HG03135 (cell line): ENCODE measurements around the gene HKDC1.

Source experiments
- ATAC-seq: cut with Tn5 transposase; IDR thresholded peaks from one replicate; pipeline ENCODE4 v1.9.1; 2021; ENCODE audit warnings: mild to moderate bottlenecking, moderate library complexity; ENCODE audit not compliant: unreplicated experiment

The HKDC1 gene

GRCh38 chr10:69216577-69217118 is 3.5 kb upstream of the HKDC1 start:
- no peak for ATAC-seq

GRCh38 chr10:69217119-69217754 is 2.9 kb upstream of the HKDC1 start:
- no peak for ATAC-seq

- no peak for ATAC-seq
These were observed 1.3 kb upstream of the HKDC1 start for GRCh38 chr10:69218831-69219230.

- ATAC-seq: no peak
These were observed 375 bp downstream of the HKDC1 start for GRCh38 chr10:69220507-69220906.

DNA sequence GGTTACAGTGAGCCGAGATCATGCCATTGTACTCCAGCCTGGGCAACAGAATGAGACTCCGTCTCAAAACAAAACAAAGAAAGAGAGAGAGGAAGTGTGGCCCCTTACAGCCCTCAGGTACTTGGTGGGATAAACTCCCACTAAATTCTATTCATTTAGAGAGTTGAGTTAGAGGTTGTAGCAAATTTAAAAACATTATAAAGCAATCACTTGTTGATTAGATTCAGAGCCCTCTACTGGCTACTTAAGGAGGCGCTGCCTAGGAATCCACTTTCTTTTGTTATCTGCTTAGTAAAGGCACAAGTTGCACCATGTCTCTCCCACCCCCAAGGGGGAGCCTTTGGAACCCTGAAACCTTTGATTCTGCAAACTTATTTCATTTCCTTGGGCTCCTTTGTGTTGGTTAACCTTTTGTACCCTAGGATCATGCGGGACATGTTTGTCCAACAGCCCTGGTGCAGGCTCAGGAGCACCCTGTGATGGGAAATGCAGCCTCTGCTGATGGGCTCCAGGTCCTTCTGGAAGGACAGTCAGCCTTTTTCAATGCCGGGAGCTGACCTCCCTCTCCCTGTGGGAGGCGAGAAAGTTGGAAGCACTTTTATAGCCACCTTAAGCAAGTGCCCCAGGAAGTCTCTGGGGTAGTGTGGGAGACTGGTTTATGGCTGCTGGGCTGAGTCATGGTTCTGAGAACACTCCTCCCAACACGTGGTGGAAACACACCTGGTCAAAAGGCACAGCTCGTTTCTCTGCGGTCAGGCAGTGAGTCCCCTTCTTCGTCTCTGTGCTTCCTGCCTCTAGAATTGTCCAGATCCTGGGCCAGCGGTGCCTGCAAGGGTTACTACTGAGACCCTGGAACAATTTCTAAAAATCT is 2.3 kb downstream of the HKDC1 start:
- ATAC-seq: peak; percentile 96

DNA sequence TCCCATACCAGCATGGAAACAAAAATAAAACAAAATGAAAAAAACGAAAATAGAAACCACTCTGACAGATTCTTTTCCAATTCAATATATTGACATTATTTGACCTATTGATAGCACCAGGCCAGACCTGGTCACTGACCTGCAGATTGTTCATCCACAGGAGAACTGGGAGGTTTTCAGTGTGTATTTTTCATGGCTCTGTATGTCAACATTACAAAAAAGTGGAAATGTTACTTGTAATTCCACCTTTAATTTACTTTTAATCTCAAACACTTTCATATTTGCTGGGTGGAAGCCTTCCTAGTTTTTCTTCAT is 2.9 kb downstream of the HKDC1 start:
- ATAC-seq: peak; percentile 15

- ATAC-seq: no peak
These were observed 4.9 kb downstream of the HKDC1 start for GRCh38 chr10:69224862-69225657.

GRCh38 chr10:69225681-69226080 is 5.5 kb downstream of the HKDC1 start:
- no peak for ATAC-seq

- ATAC-seq: no peak
These were observed 6.9 kb downstream of the HKDC1 start for GRCh38 chr10:69226919-69227450.

DNA sequence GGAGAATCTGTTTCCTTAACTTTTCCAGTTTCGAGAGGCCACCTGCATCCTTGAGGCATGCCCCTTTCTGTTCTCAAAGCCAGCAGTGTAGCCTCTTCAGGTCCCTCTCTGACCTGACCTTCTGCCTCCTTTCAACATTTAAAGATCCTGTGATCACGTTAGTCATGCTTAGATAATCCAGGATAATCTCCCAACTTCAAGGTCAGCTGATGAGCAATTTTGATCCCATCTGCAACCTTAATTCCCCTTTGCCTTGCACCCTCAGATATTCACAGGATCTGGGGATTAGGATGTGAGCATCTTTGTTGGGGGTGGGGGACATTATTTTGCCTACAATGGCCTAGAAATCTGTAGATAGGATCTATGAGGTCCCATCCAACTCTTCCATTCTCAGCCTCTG is 8.0 kb downstream of the HKDC1 start:
- ATAC-seq: no peak

GRCh38 chr10:69229616-69229916 is 9.4 kb downstream of the HKDC1 start:
- peak; percentile 25 for ATAC-seq

GRCh38 chr10:69230128-69230527 is 10.0 kb downstream of the HKDC1 start:
- no peak for ATAC-seq

- ATAC-seq: no peak
These were observed 12.1 kb downstream of the HKDC1 start for GRCh38 chr10:69232252-69232651.

DNA sequence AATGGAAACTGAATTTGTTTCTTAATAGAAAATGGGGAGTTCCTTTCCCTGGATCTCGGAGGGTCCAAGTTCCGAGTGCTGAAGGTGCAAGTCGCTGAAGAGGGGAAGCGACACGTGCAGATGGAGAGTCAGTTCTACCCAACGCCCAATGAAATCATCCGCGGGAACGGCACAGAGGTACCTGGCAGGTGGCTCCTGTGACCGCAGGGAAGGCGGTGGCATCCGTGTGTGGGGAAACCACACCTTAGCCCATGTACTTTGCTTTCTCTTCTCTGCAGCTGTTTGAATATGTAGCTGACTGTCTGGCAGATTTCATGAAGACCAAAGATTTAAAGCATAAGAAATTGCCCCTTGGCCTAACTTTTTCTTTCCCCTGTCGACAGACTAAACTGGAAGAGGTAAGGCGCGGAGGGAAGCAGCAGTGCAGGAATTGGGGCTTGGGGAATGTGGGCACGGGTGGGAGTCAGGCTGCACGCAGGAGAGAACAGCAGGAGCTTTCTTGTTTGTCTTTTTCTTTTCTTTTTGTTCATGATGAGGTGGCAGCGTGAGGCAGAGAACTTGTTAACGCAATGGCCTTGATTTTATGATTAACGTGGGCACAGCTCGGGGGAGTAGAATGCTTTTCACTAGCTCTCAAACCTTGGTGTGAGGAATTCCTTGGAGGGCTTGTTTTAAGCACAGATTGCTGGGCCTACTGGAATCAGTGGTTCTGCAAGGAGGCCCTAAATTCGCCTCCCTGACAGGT is 12.8 kb downstream of the HKDC1 start:
- ATAC-seq: no peak

- no peak for ATAC-seq
These were observed 14.3 kb downstream of the HKDC1 start for GRCh38 chr10:69234447-69234846.

- peak; percentile 82 for ATAC-seq
These were observed 17.5 kb downstream of the HKDC1 start for GRCh38 chr10:69237528-69238159.

- ATAC-seq: no peak
These were observed 19.0 kb downstream of the HKDC1 start for GRCh38 chr10:69239136-69239535.

DNA sequence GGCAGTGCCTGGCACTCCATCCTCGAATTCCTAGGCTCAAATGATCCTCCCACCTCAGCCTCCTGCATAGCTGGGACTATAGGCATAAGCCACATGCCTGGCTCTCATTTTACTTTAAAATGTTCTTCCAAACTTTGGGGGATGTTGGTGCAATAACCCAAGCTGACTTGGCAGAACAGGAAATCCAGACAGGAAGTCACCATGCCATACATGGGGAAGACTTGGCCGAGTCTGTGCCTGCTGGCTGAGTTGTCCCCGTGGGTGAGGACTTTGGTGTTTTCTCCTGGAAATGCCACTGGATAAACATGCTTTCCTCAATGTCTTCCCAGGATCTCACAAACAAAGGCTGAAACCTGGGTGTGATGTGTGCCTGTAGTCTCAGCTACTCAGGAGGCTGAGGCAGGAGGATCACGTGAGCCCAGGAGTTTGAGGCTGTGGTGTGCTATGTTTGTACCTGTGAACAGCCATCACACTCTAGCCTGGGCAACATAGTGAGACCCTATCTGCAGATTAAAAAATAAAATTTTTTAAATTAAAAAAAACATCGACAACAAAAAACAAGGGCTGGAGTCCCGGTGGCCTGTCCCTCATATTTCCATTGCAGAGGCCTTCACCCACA is 19.8 kb downstream of the HKDC1 start:
- no peak for ATAC-seq

DNA sequence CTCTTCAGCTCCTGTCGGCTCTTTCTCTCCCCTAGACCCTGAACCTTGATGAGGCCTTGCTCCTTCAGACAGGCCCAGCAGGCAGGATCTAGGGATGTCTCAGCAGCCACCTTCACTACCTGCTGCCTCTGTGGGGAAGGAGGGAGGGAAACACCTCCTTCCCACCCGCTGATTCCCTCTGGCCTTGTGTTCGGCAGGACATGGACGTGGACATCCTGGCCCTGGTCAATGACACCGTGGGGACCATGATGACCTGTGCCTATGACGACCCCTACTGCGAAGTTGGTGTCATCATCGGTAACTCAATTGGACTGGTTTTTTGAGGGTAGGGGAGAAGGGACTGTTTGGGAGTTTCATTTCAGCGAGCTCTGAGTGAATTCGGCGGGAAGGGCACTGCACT is 20.3 kb downstream of the HKDC1 start:
- no peak for ATAC-seq

- no peak for ATAC-seq
These were observed 21.4 kb downstream of the HKDC1 start for GRCh38 chr10:69241575-69241974.
